A549 (cell line): ENCODE data around the gene ZBTB20. TPM values are rescaled to one million over a fixed set of nuclear protein-coding genes. Genes with fewer than 3 reads are reported as not detected.

Source experiments
- ATAC-seq, 2 experiments: fragments of 200-7000 bp in 1 of 2; fragments of >200 bp in 1 of 2; cut with Nextera tagmentation in 1 of 2; cut with Tn5 transposase in 1 of 2; 3 replicates each; pipeline versions ENCODE4 v1.8.0 to v1.9.1; 2018 to 2020; ENCODE audit warnings: mild to moderate bottlenecking in 1 of 2, moderate library complexity in 1 of 2
- CTCF ChIA-PET: fragments of 300-600 bp; sonication (Branson Sonifier 250); formaldehyde crosslinking; extraction: SDS; loops from one replicate; lab custom pipeline; 2021; ENCODE audit warnings: antibody characterized with exemption, inconsistent platforms; lab: Yijun Ruan, JAX
- POLR2A ChIA-PET: fragments of 350-600 bp; formaldehyde crosslinking; extraction: SDS; loops from one replicate; lab custom pipeline; 2021; ENCODE audit warnings: antibody characterized with exemption, inconsistent platforms; lab: Yijun Ruan, JAX
- DNase-seq, 2 experiments: peaks; one replicate each; pipeline versions ENCODE4 v3.0.0 to v3.0.0-alpha.2; 2011 to 2016; ENCODE audit warnings: low read depth in 1 of 2, low spot score in 1 of 2
- FAIRE-seq: peaks from 2 replicates; lab custom pipeline; 2011; peaks lifted over from hg19 to GRCh38; lab: Jason Lieb, UNC
- H3K27ac ChIP-seq, 2 experiments: fragments of >200 bp; sonication (Bioruptor Twin); formaldehyde crosslinking; 3 replicates each; pipeline ENCODE4 v1.5.1; 2016 to 2017
- H3K4me1 ChIP-seq: fragments of >200 bp; sonication (Bioruptor Twin); formaldehyde crosslinking; 3 replicates; pipeline ENCODE4 v1.6.1; 2016
- H3K4me2 ChIP-seq: fragments of >200 bp; sonication (Bioruptor Twin); formaldehyde crosslinking; 3 replicates; pipeline ENCODE4 v1.6.1; 2016
- H3K4me3 ChIP-seq: fragments of >200 bp; sonication (Bioruptor Twin); formaldehyde crosslinking; 3 replicates; pipeline ENCODE4 v1.5.1; 2016
- H3K9me3 ChIP-seq: fragments of >200 bp; sonication (Bioruptor Twin); formaldehyde crosslinking; 3 replicates; pipeline ENCODE4 v1.6.1; 2016
- BHLHE40 ChIP-seq: IDR thresholded peaks from 2 replicates; pipeline ENCODE4 v1.6.1; 2012; ENCODE audit warnings: low read depth, low read length, inconsistent platforms
- CHD2 ChIP-seq: fragments of 150-350 bp; IDR thresholded peaks from 2 replicates; pipeline ENCODE4 v1.6.1; 2014; ENCODE audit warnings: low read length; ENCODE audit not compliant: partially characterized antibody
- FOSL2 ChIP-seq, 2 experiments: fragments of 450-650 bp in 1 of 2; fragments of >200 bp in 1 of 2; sonication (Bioruptor Twin) in 1 of 2; formaldehyde crosslinking; IDR thresholded peaks; 2 replicates each; pipeline versions ENCODE4 v1.5.0 to v1.6.1; 2016 to 2020; ENCODE audit warnings: mild to moderate bottlenecking in 1 of 2, moderate library complexity in 1 of 2
- FOXS1 ChIP-seq: fragments of 250-450 bp; sonication (Bioruptor Pico); IDR thresholded peaks from 2 replicates; pipeline ENCODE4 v1.5.0; 2020; ENCODE audit warnings: mild to moderate bottlenecking, moderate library complexity
- HOXA7 ChIP-seq: fragments of 250-450 bp; sonication (Bioruptor Pico); IDR thresholded peaks from 2 replicates; pipeline ENCODE4 v1.5.0; 2020; ENCODE audit warnings: mild to moderate bottlenecking, moderate library complexity
- JUNB ChIP-seq: fragments of >200 bp; sonication (Bioruptor Twin); formaldehyde crosslinking; IDR thresholded peaks from 2 replicates; pipeline ENCODE4 v1.6.1; 2016
- KDM1A ChIP-seq: fragments of 200-600 bp; sonication (generic); IDR thresholded peaks from 2 replicates; pipeline ENCODE4 v1.6.1; 2016; ENCODE audit warnings: low read depth, mild to moderate bottlenecking
- KDM5A ChIP-seq: fragments of 200-600 bp; sonication (generic); IDR thresholded peaks from 2 replicates; pipeline ENCODE4 v1.6.1; 2016; ENCODE audit warnings: antibody characterized with exemption, mild to moderate bottlenecking
- MAFK ChIP-seq: fragments of 450-650 bp; IDR thresholded peaks from 2 replicates; pipeline ENCODE4 v1.6.1; 2014; ENCODE audit not compliant: partially characterized antibody
- NFE2L2 ChIP-seq: fragments of 150-350 bp; conservative IDR thresholded peaks from 2 replicates; pipeline ENCODE4 v1.6.1; 2014; ENCODE audit warnings: low read length
- POLR2AphosphoS2 ChIP-seq: conservative IDR thresholded peaks from 2 replicates; pipeline ENCODE4 v1.6.1; 2012; ENCODE audit warnings: low read length, improper control_type of control experiment, inconsistent platforms
- RARB ChIP-seq: fragments of 250-450 bp; sonication (Bioruptor Pico); IDR thresholded peaks from 2 replicates; pipeline ENCODE4 v1.8.0; 2021; ENCODE audit warnings: mild to moderate bottlenecking, moderate library complexity
- RCOR1 ChIP-seq: fragments of 150-350 bp; IDR thresholded peaks from 2 replicates; pipeline ENCODE4 v1.6.1; 2014; ENCODE audit warnings: antibody characterized with exemption, low read length, low read depth
- TP53 ChIP-seq: fragments of 250-450 bp; sonication (Bioruptor Pico); IDR thresholded peaks from 2 replicates; pipeline ENCODE4 v1.5.0; 2021; ENCODE audit warnings: mild to moderate bottlenecking, moderate library complexity
- ZFP36 ChIP-seq: fragments of 450-650 bp; IDR thresholded peaks from 2 replicates; pipeline ENCODE4 v1.6.1; 2014; ENCODE audit warnings: borderline replicate concordance; ENCODE audit not compliant: partially characterized antibody
- ZNF302 ChIP-seq: fragments of 250-450 bp; sonication (Bioruptor Pico); IDR thresholded peaks from 2 replicates; pipeline ENCODE4 v1.9.0; 2021; ENCODE audit warnings: inconsistent platforms, mild to moderate bottlenecking, moderate library complexity
- WGBS: methylation state at CpG from one replicate; pipeline ENCODE4 v1.1.6; 2017; ENCODE audit errors: missing lambda C conversion rate; 5-methylcytosine and 5-hydroxymethylcytosine counted together
- polyA plus RNA-seq, 4 experiments: library from polyadenylated mRNA; depleted of rRNA in 3 of 4; stranded (reverse); fragments of >200 nt; fragmentation: RNase III in 1 of 4; extraction: RNeasy Plus Mini Kit Qiagen cat#74134 plus additional on column Dnase treatment in 1 of 4; gene quantifications; 2 replicates in 3 of 4; 3 replicates in 1 of 4; pipeline ENCODE4 v1.2.3, GENCODE V29; 2011 to 2017
- TF ChIP-seq, protein P1 (sequence below): fragments of 250-450 bp; sonication (Bioruptor Pico); IDR thresholded peaks from 2 replicates; pipeline ENCODE4 v1.5.0; 2021; ENCODE audit warnings: mild to moderate bottlenecking, moderate library complexity, borderline replicate concordance
- TF ChIP-seq, protein P2 (sequence below): IDR thresholded peaks from 2 replicates; pipeline ENCODE4 v1.6.1; 2012
- TF ChIP-seq, protein P3 (sequence below): fragments of >200 bp; sonication (Bioruptor Twin); formaldehyde crosslinking; IDR thresholded peaks from 3 replicates; pipeline ENCODE4 v1.6.1; 2016

Gene ZBTB20
- polyA plus RNA-seq, 2 of the 4 experiments (the other 2 are of a cell fraction): 0.85 to 5.0 TPM

DNA sequence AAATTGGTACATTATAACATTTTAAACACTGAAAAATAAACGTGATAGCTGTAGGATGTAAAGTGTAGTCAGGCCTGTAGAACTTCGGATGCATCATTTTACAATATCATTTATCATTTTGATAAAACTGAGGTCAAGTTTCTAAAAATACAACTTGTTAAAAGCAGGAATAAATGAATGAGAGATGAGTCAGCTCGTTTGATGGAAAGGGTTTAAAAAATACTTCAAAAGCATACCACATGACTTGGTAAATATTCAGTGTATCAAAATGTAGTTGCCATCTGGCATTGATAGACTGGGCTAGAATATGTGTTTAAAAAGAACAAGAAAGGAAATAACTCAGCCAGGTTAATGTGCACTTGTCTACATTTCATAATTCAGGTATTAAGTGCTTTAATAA, 496.3 kb downstream of the ZBTB20 start:
- Histone ChIP-seq H3K4me1 (peaks cover 32% of the 10 kb centered on the region), H3K4me3 (no peak overlapping the region), H3K4me2 (peak overlapping the region; percentile 45), H3K9me3 (no peaks in the 10 kb centered on the region), H3K27ac (peak overlapping the region in 1 of 2 experiments; percentile 51; a peak in 2 of 6 replicates)
- ChIA-PET POLR2A (no interaction called here), CTCF (interaction anchor here (0.9 kb wide), 1 partner anchor 15 kb away, joined by 3 read pairs; no protein-coding TSS in a partner anchor)
- TF ChIP-seq MAFK (peak; percentile 87), FOXS1 (CRISPR knock-in tag) (no peak), FOSL2 (IDR thresholded peaks at IDR 0.05) (0 out of 2 replicates have a peak, but pooled peaks have one; percentile 21), FOSL2 (CRISPR knock-in tag; IDR thresholded peaks at IDR 0.05) (peak; percentile 44; the same call in 1 of the 2 replicates), HOXA7 (CRISPR knock-in tag) (no peak), RCOR1 (no peak), TP53 (CRISPR knock-in tag) (no peak), POLR2AphosphoS2 (no peak), JUNB (peak; percentile 46; the same call in 1 of the 2 replicates)
- TF ChIP-seq, protein P1, sequence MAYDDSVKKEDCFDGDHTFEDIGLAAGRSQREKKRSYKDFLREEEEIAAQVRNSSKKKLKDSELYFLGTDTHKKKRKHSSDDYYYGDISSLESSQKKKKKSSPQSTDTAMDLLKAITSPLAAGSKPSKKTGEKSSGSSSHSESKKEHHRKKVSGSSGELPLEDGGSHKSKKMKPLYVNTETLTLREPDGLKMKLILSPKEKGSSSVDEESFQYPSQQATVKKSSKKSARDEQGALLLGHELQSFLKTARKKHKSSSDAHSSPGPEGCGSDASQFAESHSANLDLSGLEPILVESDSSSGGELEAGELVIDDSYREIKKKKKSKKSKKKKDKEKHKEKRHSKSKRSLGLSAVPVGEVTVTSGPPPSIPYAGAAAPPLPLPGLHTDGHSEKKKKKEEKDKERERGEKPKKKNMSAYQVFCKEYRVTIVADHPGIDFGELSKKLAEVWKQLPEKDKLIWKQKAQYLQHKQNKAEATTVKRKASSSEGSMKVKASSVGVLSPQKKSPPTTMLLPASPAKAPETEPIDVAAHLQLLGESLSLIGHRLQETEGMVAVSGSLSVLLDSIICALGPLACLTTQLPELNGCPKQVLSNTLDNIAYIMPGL (CRISPR knock-in tag): no peak
- FAIRE-seq: no peak
- ATAC-seq: peak in 1 of 2 experiments; percentile 56; a peak in 3 of 6 replicates
- 5% methylated on average over 3 of the region's 3 CpGs for WGBS
- DNase-seq: peak in 1 of 2 experiments; percentile 33

DNA sequence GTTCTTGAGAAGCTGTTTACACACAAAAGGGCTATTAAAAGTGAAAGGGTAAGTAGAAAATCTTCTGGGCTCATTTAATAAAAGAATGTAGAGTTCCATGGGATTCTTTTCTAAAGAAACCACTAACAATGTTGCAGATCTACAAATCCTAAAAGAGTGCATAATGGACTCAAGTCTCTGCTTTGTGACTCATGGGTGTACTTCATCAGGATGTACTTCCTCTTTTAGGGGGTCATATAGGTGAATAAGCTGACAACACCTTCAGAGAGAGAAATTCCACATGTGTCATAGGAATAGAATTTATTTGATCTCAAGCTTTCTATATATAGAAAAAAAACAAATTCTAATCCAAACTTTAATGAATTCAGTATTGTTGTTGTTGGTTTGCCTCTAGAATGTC, 497.8 kb downstream of the ZBTB20 start:
- TF ChIP-seq, protein P2, sequence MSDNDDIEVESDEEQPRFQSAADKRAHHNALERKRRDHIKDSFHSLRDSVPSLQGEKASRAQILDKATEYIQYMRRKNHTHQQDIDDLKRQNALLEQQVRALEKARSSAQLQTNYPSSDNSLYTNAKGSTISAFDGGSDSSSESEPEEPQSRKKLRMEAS: no peak
- TF ChIP-seq FOSL2 (IDR thresholded peaks at IDR 0.05) (no peak; the same call in 1 of the 2 replicates), FOSL2 (CRISPR knock-in tag; IDR thresholded peaks at IDR 0.05) (peak; percentile 69)
- H3K9me3 ChIP-seq: no peaks in the 10 kb centered on the region
- H3K27ac ChIP-seq: no peak overlapping the region
- ATAC-seq: peak in 1 of 2 experiments; percentile 55; a peak in 1 of 6 replicates
- CTCF ChIA-PET: no interaction called here
- DNase-seq: peak; percentile 13 to 54
- H3K4me2 ChIP-seq: peak overlapping the region; percentile 13; the same call in 2 of the 3 replicates
- FAIRE-seq: no peak
- no peak overlapping the region for H3K4me3 ChIP-seq
- H3K4me1 ChIP-seq: peaks cover 38% of the 10 kb centered on the region
- POLR2A ChIA-PET: interaction anchor here (0.6 to 1.0 kb wide), 2 partner anchors 24 to 900 kb away, joined by 3 read pairs; no protein-coding TSS in a partner anchor

DNA sequence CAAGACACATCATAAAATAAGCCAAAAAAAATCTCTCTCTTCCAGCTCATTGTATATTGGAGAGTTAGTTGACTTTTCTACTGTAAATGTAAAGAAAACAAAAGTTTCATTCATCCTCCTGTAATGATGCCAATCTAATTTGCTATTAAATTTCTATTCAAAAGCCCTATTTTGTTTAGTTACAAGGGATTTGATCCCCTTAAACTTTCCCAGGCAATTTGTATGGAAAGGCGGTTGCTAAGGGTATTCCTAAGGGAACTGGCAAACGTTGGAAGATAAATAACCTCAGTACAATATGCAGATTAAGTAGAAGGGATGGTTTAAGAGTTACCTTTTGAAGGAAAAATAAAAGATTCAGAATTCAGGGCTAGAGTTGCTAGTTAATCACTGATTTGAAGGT, 500.6 kb downstream of the ZBTB20 start:
- POLR2A ChIA-PET: no interaction called here
- Histone ChIP-seq H3K4me3 (no peak overlapping the region), H3K4me2 (no peak overlapping the region), H3K9me3 (no peaks in the 10 kb centered on the region), H3K4me1 (peaks cover 35% of the 10 kb centered on the region), H3K27ac (no peak overlapping the region)
- no peak for TF ChIP-seq KDM1A
- TF ChIP-seq, protein P3, sequence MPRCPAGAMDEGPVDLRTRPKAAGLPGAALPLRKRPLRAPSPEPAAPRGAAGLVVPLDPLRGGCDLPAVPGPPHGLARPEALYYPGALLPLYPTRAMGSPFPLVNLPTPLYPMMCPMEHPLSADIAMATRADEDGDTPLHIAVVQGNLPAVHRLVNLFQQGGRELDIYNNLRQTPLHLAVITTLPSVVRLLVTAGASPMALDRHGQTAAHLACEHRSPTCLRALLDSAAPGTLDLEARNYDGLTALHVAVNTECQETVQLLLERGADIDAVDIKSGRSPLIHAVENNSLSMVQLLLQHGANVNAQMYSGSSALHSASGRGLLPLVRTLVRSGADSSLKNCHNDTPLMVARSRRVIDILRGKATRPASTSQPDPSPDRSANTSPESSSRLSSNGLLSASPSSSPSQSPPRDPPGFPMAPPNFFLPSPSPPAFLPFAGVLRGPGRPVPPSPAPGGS: no peak
- TF ChIP-seq NFE2L2: no peak
- TF ChIP-seq MAFK: no peak
- TF ChIP-seq JUNB: no peak
- TF ChIP-seq RARB: no peak
- no peak for TF ChIP-seq CHD2
- CTCF ChIA-PET: no interaction called here
- FAIRE-seq (no peak), ATAC-seq (no peak), DNase-seq (no peak)
- 94% methylated on average over 2 of the region's 2 CpGs for WGBS

DNA sequence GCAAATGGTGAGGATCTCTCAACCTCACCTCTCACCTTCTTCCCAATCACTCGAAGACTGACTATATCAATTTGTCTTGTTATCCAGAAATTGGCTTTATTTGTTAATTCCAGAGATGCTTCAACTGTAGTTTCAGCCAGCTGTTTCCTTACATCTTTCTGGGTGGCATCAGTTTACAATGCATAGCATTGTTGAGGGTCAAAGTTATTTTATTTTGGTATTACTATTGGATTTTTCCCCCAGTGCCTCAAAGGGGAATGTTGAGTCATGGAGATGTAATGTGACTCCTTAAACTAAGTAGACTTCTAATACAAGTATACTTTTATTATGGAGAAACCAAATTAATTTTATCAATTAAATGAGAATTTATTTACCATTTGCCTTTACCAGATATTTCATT, 501.7 kb downstream of the ZBTB20 start:
- FAIRE-seq: no peak
- TF ChIP-seq BHLHE40 (no peak), POLR2AphosphoS2 (no peak), KDM5A (no peak), ZFP36 (no peak), ZNF302 (CRISPR knock-in tag) (no peak), KDM1A (no peak)
- Histone ChIP-seq H3K9me3 (no peaks in the 10 kb centered on the region), H3K27ac (no peak overlapping the region), H3K4me1 (peaks cover 23% of the 10 kb centered on the region), H3K4me3 (no peak overlapping the region), H3K4me2 (no peak overlapping the region)
- CTCF ChIA-PET: no interaction called here
- WGBS: 72% methylated on average over 1 of the region's 1 CpG
- no peak for DNase-seq
- ATAC-seq: no peak
- POLR2A ChIA-PET: no interaction called here
